A549 treated with dexamethasone at 1 μM for 4 hours (cell line): ENCODE results near the gene CMTM6. TPM values are rescaled to one million over a fixed set of nuclear protein-coding genes. Genes with fewer than 3 reads are reported as not detected.

Source experiments
- total RNA-seq: library from RNA; stranded (reverse); fragments of 200-300 nt; extraction: Qiagen RNA extraction; gene quantifications from 5 replicates; pipeline ENCODE4 v1.2.3, GENCODE V29; 2022

CMTM6 gene, protein sequence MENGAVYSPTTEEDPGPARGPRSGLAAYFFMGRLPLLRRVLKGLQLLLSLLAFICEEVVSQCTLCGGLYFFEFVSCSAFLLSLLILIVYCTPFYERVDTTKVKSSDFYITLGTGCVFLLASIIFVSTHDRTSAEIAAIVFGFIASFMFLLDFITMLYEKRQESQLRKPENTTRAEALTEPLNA
- total RNA-seq, result 38.0 to 46.8 TPM (median 41.8 TPM) in 5 replicates

GRCh38 chr3:32502118-32502945 is at the start of gene CMTM6:
Gene CMTM6 (minus strand): TSS chr3:32502852. CDS start chr3:32502745, 107 bp downstream.

Other genes with a start within 250 kb of the CMTM6 start
- 29.5 to 39.3 TPM (median 36.1 TPM) in 5 replicates for gene CMTM7, start 111.0 kb downstream of the CMTM6 start, total RNA-seq
- 41.6 to 55.0 TPM (median 43.5 TPM) in 5 replicates for gene DYNC1LI1, start 68.0 kb upstream of the CMTM6 start, total RNA-seq
- gene CNOT10, start 182.3 kb upstream of the CMTM6 start, total RNA-seq, result 28.1 to 31.6 TPM (median 28.6 TPM) in 5 replicates